OCI-LY3 (cell line): ENCODE data around the gene VPS13C.

Source experiments
- H2AFZ ChIP-seq: fragments of 200-600, 300-600 bp; shearing (Covaris generic); 2 replicates; pipeline ENCODE4 v1.6.0; 2014; ENCODE audit warnings: antibody characterized with exemption, low read depth, low read length
- H3K27ac ChIP-seq: fragments of 200-600, 300-600 bp; sonication (generic); 2 replicates; pipeline ENCODE4 v1.5.1; 2014; ENCODE audit warnings: mild to moderate bottlenecking, low read length, moderate library complexity, mixed read lengths
- H3K27me3 ChIP-seq: fragments of 200-600, 300-600 bp; sonication (generic); 2 replicates; pipeline ENCODE4 v1.6.1; 2014; ENCODE audit warnings: low read depth, low read length, mixed read lengths
- H3K36me3 ChIP-seq: fragments of 200-600, 300-600 bp; sonication (generic); replicated peaks from 2 replicates; pipeline ENCODE3; 2014; ENCODE audit warnings: low read depth, low read length, mixed read lengths
- H3K4me1 ChIP-seq: fragments of 300-600, 200-600 bp; sonication (generic); 2 replicates; pipeline ENCODE4 v1.6.1; 2014; ENCODE audit warnings: low read length, mixed read lengths
- H3K4me2 ChIP-seq: fragments of 200-600, 300-600 bp; sonication (generic); 2 replicates; pipeline ENCODE4 v1.6.1; 2014; ENCODE audit warnings: low read length, mixed read lengths
- H3K4me3 ChIP-seq: fragments of 300-600, 200-600 bp; sonication (generic); 2 replicates; pipeline ENCODE4 v1.5.1; 2014; ENCODE audit warnings: antibody characterized with exemption, mild to moderate bottlenecking, low read length, moderate library complexity
- H3K79me2 ChIP-seq: fragments of 300-600, 200-600 bp; shearing (Covaris generic); 2 replicates; pipeline ENCODE4 v1.6.1; 2014; ENCODE audit warnings: mild to moderate bottlenecking, low read length, mixed read lengths
- H3K9ac ChIP-seq: fragments of 300-600, 200-600 bp; shearing (Covaris generic); 2 replicates; pipeline ENCODE4 v1.6.0; 2014; ENCODE audit warnings: mild to moderate bottlenecking, low read length, moderate library complexity
- H3K9me3 ChIP-seq: fragments of 200-600, 300-600 bp; shearing (Covaris generic); 2 replicates; pipeline ENCODE4 v1.6.1; 2014; ENCODE audit warnings: low read length, mixed read lengths; ENCODE audit not compliant: insufficient read depth
- H4K20me1 ChIP-seq: fragments of 200-600, 300-600 bp; sonication (generic); 2 replicates; pipeline ENCODE4 v1.6.1; 2016; ENCODE audit warnings: low read length, mixed read lengths; ENCODE audit not compliant: insufficient read depth
- CTCF ChIP-seq: fragments of 200-600, 300-600 bp; sonication (generic); IDR thresholded peaks from 2 replicates; pipeline ENCODE4 v1.5.1; 2014; ENCODE audit warnings: antibody characterized with exemption, low read length, low read depth
- EZH2phosphoT487 ChIP-seq: fragments of 200-600 bp; shearing (Covaris generic); IDR thresholded peaks from 2 replicates; pipeline ENCODE4 v1.6.1; 2018; ENCODE audit warnings: antibody characterized with exemption, mixed run types, low read depth

VPS13C gene

GRCh38 chr15:61943992-61944391 lies 116.3 kb downstream of the VPS13C start:
- Histone ChIP-seq H3K36me3 (peaks cover 35% of the 10 kb centered on the region), H3K9me3 (no peaks in the 10 kb centered on the region), H4K20me1 (no peaks in the 10 kb centered on the region), H3K27me3 (no peaks in the 10 kb centered on the region), H3K4me1 (no peaks in the 10 kb centered on the region), H3K4me3 (no peak overlapping the region), H3K79me2 (no peaks in the 10 kb centered on the region), H2AFZ (no peak overlapping the region), H3K27ac (no peak overlapping the region), H3K4me2 (no peak overlapping the region), H3K9ac (no peak overlapping the region)
- TF ChIP-seq EZH2phosphoT487 (no peak), CTCF (no peak)

DNA sequence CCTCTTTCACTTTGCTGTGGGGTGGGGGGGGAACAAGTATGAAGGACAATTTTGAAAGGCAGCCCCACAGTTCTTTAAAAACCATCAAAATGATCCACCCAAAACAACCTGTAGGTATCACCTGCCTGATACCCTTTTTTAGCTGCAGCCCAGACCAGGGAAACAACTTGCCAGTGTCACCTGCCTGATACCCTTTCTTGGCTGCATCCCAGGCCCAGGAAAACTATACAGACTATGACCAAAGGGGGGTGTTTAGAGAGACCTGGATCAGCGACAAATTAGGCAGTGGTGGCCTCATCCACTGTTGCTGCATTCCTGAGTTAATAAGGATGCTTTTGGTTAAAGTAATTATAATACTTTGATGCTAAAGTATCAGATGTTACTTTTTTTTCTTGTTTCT lies 122.0 kb downstream of the VPS13C start:
- Histone ChIP-seq H3K27ac (no peak overlapping the region), H2AFZ (no peak overlapping the region), H3K36me3 (peaks cover 24% of the 10 kb centered on the region), H4K20me1 (peaks cover 3% of the 10 kb centered on the region; the same call in 1 of the 2 replicates), H3K27me3 (no peaks in the 10 kb centered on the region), H3K9me3 (no peaks in the 10 kb centered on the region), H3K4me2 (no peak overlapping the region), H3K4me1 (no peaks in the 10 kb centered on the region), H3K9ac (no peak overlapping the region), H3K4me3 (no peak overlapping the region), H3K79me2 (no peaks in the 10 kb centered on the region)
- TF ChIP-seq EZH2phosphoT487 (no peak), CTCF (no peak)

GRCh38 chr15:61936528-61937195 lies 123.6 kb downstream of the VPS13C start:
- no peaks in the 10 kb centered on the region for H3K4me1 ChIP-seq
- no peak overlapping the region for H3K9ac ChIP-seq
- H3K27ac ChIP-seq = no peak overlapping the region
- peaks cover 3% of the 10 kb centered on the region; the same call in 1 of the 2 replicates for H4K20me1 ChIP-seq
- H3K9me3 ChIP-seq = no peaks in the 10 kb centered on the region
- no peak overlapping the region for H2AFZ ChIP-seq
- H3K79me2 ChIP-seq = no peaks in the 10 kb centered on the region
- TF ChIP-seq EZH2phosphoT487 (no peak), CTCF (no peak)
- H3K4me3 ChIP-seq = no peak overlapping the region
- H3K36me3 ChIP-seq = peaks cover 25% of the 10 kb centered on the region
- H3K27me3 ChIP-seq = no peaks in the 10 kb centered on the region
- no peak overlapping the region for H3K4me2 ChIP-seq

- Histone ChIP-seq H3K4me2 (no peak overlapping the region), H3K27me3 (no peaks in the 10 kb centered on the region), H3K4me1 (no peaks in the 10 kb centered on the region), H3K36me3 (peaks cover 23% of the 10 kb centered on the region), H2AFZ (no peak overlapping the region), H3K9me3 (no peaks in the 10 kb centered on the region), H3K4me3 (no peak overlapping the region), H3K9ac (no peak overlapping the region), H3K79me2 (no peaks in the 10 kb centered on the region), H4K20me1 (peaks cover 3% of the 10 kb centered on the region; the same call in 1 of the 2 replicates), H3K27ac (no peak overlapping the region)
- TF ChIP-seq CTCF (no peak), EZH2phosphoT487 (no peak)
Observed at GRCh38 chr15:61935493-61935892, 124.8 kb downstream of the VPS13C start.
